ENCODE data around the gene FOXP1.

DNA sequence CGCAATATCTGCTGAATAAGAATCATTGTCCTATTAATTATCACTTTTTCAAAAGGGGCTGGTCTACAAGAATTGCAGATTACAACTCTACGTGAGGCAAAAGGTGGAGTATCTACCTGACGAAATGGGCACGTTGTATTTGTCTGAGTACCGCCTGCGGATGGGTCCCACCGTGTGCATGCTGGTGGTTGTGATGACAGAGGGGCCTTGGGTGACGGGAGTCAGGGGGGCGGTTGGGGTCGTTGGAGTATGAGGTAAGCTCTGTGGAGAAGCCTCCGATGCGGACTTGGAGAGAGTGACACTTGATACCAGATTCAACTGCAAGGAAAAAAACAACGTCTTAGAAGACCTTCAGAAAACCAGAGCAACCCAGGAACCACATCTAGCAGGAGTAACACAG is 605.8 kb downstream of the FOXP1 start:
- TF ChIP-seq EZH2 (IDR thresholded peaks at IDR 0.05; ENCODE audit: low read length, missing control alignments) = no peak
- TF ChIP-seq, protein P1, sequence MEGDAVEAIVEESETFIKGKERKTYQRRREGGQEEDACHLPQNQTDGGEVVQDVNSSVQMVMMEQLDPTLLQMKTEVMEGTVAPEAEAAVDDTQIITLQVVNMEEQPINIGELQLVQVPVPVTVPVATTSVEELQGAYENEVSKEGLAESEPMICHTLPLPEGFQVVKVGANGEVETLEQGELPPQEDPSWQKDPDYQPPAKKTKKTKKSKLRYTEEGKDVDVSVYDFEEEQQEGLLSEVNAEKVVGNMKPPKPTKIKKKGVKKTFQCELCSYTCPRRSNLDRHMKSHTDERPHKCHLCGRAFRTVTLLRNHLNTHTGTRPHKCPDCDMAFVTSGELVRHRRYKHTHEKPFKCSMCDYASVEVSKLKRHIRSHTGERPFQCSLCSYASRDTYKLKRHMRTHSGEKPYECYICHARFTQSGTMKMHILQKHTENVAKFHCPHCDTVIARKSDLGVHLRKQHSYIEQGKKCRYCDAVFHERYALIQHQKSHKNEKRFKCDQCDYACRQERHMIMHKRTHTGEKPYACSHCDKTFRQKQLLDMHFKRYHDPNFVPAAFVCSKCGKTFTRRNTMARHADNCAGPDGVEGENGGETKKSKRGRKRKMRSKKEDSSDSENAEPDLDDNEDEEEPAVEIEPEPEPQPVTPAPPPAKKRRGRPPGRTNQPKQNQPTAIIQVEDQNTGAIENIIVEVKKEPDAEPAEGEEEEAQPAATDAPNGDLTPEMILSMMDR (conservative IDR thresholded peaks at IDR 0.05 in 1 of 2, IDR thresholded peaks at IDR 0.05 in 1 of 2; ENCODE audit: low read depth in 1 of 2, low read length in 2 of 2) = no peak

All from fibroblast of lung (primary cell).